ENCODE data around the gene SYCP2L.
"Not testable (repeated sequence)": the region's sequence is repeated elsewhere in the genome, so short reads cannot be mapped to it uniquely, and the experiment has no call there.

SYCP2L gene

DNA sequence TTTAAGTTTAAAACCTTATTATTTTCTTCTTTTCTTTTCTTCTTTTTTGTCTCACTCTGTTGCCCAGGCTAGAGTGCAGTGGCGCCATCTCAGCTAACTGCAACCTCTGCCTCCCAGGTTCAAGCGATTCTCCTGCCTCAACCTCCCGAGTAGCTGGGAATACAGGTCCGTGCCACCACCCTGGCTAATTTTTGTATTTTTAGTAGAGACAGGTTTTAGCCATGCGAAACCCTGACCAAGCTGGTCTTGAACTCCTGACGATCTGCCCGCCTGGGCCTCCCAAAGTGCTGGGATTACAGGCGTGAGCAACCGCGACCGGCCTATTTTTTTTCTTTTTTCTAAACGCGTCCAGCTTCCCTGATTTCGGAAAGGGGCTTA lies 4.6 kb upstream of the SYCP2L start:
- not testable (repeated sequence) for DNase-seq

DNA sequence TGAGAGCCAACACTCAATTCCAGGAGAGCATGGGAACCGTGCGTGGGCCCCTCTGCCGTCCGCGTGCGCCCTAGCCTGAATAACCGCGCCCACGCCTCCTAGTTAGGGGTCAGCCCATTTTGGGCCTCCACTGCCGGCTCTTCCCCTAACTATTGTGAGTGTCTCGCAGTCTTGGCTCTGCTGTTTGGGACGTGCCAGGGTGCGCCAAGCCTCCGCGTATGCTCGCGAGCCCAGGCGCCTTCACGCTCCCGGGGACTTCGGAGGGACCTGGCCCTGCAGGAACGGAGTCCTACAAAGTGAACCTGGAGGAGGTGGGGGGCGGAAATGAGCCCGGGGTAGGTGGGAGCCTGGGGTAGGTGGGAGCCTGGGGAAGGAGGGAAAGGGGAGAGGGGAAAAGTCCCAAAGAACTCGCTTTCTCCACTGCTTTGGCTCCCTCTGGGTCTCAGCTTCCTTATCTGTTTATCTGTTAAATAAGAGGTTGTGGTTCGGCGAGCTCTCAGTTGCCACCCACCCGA lies 4.1 kb upstream of the SYCP2L start:
- DNase-seq, result no peak

DNA sequence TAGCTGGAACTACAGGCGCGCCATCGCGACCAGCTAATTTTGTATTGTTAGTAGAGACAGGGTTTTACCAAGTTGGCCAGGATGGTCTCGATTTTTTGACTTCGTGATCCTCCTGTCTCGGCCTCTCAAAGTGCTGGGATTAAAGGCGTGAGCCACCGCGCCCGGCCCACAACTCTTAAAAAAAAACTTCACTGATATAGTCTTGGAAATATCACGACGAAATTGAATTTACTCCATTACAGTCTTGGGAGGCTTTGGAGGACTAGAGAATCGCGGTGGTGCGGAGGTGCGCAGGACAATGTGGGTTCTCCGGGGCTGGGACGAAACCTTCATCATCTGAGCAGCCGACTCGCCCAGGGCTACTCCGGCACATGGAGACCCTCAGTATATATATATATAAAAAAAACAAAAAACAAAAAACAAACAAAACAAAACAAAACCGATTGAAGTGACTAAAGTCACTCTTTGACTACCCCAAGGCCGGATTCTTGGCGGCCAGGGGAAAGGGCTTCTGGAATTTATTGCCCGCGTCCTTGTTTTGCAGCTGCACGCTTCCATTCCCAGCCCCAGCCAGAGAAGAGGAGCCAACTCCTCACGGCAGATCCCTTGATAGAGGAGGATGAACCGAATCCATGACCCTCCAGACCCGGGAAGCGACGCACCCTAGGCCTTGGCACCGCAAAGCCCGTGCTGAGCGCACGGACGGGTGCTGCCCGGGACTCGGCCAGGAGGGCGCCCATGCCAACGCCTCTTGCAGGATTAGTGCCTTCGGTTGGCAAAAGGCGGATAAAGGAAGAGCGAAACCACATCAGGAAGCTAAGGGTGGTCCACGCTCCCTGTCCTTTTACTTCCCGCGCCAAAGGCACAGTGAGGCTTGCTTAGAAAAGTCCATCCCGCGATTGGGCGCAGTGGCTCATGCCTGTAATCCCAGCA lies 3.3 kb upstream of the SYCP2L start:
- no peak for DNase-seq

DNA sequence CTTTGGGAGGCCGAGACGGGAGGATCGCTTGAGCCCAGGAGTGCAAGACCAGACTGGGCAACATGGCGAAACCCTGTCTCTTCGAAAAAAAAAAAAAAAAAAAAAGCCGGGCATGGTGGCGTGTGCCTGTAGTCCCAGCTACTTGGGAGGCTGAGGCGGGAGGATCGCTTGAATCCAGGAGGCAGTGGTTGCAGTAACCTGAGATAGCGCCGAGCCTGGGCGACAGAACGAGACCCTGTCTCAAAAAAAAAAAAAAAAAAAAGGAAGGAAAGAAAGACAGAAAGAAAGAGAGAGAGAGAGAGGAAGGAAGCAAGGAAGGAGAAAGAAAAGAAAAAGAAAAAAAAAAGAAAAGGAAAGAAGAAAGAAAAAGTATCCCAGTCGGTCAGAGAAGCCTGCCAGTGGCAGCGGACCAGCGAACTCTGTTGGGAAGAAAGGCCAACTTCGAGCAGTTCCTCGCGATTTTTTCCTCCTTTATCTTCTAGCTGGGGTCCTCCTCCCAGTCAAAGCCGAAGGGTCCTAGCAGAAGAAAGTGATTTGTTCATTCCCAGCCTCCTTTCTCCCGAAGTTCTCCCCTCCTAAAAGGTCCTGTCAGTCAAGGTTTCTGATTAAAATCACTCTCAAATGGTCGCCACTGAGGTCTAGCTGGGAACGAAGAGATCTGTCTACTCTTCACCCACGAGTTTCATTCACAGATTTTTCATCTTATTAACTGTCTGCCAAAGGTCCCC lies 2.4 kb upstream of the SYCP2L start:
- DNase-seq, result no peak

DNA sequence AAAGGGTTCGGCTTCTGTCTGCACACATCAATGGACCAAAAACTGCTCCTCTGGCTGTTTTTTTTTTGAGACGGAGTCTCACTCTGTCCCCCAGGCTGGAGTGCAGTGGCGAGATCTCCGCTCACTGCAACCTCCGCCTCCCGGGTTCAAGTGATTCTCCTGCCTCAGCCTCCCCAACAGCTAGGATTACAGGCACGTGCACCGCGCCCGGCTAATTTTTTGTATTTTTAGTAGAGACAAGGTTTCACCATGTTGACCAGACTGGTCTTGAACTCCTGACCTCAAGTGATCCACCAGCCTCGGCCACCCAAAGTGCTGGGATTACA lies 524 bp upstream of the SYCP2L start:
- not testable (repeated sequence) for DNase-seq

DNA sequence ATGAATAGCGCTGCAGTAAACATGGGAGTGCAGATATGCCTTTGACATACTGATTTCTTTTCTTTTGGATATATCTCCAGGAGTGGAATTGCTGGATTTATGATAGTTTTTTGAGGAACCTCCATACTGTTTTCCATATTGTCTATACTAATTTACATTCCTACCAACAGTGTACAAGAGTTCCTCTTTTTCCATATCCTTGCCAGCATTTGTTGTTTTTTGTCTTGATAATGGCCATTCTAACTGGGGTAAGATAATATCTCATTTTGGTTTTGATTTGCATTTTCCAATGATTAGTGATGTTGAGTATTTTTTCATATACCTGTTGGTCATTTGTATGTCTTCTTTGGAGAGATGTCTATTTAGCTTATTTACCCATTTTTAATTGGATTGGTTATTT lies 3.3 kb downstream of the SYCP2L start:
- no peak for DNase-seq

DNA sequence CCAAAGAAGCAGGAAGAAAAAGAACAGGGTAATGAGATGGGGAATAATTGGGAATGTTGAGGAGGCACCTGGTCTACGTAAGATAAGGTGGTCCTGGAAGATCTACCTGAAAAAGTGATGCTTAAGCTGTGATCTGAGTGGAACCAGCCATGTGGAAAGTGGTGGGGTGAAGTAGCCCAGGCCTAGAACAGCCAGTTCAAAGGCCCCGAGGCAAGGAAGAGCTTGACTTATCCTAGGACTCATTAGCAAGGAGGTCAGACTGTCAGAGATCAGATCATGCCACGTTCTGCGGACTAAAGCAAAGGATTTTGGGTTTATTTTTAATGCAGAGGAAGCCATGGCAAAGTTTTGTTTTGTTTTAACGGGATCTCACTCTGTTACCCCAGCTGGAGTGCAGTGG lies 5.1 kb downstream of the SYCP2L start:
- no peak for DNase-seq

DNA sequence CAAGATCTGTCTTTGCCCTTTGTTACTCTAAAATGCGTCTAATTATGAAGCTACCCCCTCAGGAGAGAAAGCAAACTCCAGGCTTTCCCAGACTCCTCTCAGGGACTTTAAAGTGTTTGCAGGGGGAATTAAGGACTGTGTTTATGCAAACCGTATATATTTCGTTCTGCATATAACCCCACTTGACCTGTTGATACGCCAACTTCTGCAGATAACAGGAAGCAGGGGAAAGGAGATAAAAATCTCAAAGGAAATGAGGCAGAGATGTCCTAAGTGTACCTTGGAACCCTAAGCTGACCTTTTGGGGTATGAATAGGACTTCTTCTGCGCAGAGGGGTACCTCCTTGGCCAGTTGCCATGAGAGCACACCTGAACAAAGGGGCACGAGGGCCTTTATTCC lies 8.1 kb downstream of the SYCP2L start:
- DNase-seq, result no peak

DNA sequence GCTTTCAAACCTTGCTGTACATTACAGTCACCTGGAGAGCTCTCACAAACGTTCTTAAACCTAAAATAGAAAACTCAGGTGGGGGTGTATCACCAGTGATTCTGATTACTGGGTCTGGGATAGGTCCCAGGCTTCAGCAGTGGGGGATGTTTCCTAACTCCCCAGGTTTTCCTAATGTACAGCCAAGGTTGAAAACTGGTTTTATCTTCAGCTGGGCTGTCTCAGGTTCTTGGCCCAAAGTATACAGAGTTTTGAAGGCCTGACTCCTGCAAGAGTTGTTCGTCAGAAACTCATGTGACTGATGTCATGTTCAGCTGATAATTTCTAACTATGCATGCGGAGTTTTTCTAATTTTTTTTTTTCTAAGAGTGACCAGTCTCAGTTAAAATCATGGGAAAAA lies 9.8 kb downstream of the SYCP2L start:
- no peak for DNase-seq

DNA sequence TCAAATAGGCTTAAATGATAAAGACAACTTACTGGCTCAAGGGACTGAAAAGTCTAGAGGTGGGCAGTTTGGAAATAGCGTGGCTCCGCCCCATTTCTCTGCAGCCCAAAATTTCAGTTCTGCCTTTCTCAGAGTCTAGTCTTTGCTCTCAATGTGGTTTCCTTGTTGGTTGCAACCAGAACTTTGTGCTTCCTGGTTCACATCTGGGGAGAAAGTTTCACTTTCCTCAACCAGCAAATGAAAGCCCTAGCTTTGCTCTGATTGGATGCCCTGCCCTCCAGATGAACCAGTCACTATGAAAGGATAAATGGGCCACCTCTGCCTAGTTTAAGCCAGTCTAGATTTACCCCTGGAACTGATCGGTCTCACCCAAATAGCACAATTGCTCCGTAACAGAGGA lies 14.9 kb downstream of the SYCP2L start:
- no peak for DNase-seq

DNA sequence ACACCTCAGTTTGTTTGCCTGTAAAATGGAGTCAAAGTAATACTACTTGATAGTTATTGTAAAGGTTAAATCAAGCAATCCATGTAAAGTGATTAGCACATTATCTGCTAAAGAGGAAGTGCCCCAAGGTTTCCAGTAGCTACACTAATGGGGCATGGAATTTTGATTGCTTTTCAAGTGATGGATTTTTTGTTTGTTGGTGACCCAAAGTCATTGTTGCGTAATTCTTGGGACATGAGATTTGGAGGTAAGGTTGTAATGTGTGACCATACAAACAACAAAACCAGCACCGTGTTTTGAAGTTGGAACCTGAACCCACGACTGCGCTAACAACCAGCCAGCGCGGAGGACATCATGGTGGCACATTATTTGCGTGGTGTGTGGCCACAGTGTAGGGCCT lies 17.2 kb downstream of the SYCP2L start:
- DNase-seq, result no peak

DNA sequence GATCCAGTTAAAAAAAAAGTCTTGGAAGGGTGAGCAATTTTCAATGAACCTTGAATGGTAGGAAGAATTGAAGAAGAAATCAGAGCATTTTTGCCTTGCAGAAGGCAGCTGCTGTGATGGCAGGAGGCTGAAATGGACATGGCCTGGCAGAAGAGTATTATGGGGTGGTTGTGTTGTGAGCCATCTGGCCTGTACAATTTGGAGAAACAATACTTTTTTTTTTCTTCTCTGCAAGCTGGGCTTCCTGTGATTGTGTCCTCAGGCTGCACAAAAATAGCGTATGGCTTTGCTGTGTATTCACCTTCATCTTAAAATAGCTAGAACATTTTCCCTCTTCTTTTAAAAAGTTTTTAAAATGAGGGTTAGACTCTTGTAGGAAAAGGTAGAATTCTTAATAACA lies 21.4 kb downstream of the SYCP2L start:
- no peak for DNase-seq

DNA sequence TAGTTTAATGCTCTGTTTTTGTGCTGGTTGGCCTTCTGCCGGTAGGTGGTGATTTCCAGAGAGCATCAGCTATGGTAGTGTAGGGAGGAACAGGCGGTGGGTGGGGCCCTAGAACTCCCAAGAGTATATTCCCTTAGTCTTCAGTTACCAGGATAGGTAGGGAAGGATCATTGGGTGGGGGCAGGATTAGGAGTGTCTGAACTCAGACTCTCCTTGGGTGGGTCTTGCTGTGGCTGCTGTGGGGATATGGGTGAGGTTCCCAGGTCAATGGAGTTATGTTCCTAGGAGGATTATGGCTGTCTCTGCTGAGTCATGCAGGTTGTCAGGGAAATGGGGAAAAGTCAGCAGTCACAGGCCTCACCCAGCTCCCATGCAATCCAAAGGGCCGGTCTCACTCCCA lies 32.7 kb downstream of the SYCP2L start:
- not testable (repeated sequence) for DNase-seq

DNA sequence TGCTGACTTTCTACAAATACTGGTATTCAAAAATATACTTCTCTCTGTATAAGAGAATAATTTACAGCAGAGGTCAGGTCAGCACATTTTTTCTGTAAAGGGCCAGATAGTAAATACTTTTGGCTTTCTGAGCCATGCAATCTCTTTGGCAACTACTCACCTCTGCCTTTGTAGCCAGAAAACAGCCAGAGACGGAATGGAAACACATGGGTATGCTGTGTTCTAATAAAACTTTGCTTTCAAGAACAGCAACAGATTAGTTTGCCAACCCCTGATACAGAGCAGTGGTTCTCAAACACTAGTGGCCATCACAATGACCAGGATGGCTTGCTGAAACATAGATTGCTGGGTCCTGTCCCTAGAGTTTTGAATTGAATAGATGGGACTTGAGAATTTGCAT lies 46.3 kb downstream of the SYCP2L start:
- DNase-seq, result no peak

DNA sequence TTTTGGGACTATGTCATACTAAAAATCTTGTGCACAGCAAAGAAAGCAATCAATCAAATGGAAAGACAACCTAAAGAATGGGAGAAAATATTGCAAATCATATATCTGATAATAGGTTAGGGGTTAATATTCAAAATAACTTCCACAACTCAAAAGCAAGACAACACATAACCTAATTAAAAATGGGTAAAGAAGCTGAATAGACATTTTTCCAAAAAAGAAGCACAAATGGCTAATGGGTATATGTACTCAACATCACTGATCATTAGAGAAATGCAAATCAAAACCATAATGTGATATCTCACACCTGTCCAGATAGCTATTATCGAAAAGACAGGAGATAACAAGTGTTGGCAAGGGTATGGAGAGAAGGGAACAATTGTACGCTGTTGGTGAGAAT lies 53.0 kb downstream of the SYCP2L start:
- DNase-seq, result no peak

DNA sequence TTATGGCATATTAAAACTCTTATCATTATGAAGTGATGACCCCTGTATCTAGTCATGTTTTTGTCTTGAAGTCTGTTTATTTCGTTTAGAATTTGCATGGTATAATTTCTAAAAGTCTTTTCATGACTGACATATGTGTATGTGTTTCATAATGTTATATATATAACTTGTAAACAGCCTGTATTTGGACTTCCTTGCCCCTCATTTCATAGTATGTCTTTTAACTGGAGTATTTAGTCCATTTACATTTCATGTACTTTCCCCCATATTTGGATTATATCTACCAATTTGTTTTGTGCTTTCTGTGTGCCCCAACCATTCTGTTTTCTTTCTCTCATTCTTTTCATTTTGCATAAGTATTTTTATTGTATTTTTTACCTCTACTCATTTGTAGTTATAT lies 59.0 kb downstream of the SYCP2L start:
- DNase-seq, result no peak

DNA sequence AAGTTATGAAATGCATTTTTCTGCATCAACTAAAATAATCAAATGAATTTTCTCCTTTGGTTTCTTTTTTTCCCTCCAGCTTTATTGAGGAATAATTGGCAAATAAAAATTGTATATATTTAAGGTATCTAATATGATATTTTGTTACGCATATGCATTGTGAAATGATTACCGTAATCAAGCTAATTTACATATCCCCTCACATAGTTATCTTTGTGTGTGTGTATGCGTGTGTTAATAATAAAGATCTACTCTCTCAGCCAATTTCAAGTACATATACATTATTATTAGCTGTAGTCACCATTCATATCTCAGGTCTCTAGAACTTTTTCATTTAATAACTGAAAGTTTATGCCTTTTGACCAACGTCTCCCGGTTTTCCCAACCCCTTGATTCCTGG lies 61.1 kb downstream of the SYCP2L start:
- no peak for DNase-seq

DNA sequence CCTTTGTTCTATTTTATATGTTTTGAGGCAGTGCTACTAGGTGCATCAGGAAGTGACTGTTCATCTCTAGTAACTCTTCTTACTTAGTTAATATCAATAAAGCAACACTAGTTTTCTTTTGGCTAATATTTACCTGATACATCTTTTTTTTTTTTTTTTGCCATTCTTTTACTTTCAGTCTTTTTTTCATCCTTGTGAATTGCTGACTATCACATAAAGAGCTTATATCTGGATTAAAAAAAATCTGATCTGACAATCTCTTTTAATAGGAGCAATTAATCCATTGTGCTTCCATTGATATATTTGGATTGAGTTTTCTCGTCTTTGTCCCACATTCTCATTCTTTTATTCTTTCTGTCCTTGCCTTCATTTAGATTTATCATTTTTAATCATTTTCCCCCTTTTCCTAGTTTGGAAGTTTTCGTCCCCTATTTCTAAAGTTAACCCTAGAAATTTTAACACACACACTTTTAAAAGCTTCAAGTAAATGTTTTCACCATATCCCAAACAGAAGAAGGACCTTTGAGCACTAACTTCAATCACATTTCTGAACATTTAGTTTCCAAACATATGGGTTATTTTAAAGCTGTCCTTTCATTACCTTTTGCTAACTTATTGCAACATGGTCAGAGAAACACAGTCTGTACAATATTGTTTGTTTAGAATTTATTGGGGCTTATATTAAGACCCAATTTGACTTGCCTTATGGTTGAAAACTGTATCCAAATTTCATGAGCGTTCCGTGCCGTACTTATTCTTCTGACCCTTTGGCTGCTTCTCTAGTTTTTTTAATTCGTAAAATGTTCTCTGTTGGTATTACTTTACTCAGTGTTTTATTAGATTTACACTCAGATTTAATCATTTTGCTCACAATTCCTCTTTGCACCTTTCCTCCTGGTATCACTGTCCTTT lies 63.0 kb downstream of the SYCP2L start:
- no peak for DNase-seq

DNA sequence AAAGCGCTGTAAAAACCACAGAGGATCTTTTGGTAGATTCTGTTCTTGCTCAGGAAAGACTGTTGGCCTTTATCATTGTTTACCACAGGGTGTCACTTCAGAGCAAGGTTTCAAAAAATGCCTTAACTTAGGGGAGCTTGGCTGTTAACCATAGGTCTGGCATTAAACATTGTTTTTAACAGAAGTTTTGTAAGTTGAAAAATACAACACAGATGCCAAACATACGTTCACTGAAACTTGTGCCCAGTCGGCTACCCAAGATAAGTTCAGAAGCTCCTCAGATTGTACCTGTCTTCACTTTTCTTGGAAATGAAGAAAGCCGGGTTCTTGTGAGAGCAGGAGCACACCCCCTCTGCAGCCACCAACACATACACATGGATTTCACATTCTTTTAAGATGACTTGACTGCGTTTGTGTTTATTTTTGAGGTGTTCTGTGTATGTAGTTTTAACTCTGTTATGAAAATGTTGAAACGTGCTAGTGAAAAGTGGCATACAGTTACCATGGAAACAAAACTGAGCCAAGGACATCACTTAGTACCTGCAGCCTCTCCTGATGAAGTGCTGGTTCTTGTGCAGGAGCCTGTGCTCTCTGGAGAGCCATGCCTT lies 64.9 kb downstream of the SYCP2L start:
- DNase-seq, result no peak

DNA sequence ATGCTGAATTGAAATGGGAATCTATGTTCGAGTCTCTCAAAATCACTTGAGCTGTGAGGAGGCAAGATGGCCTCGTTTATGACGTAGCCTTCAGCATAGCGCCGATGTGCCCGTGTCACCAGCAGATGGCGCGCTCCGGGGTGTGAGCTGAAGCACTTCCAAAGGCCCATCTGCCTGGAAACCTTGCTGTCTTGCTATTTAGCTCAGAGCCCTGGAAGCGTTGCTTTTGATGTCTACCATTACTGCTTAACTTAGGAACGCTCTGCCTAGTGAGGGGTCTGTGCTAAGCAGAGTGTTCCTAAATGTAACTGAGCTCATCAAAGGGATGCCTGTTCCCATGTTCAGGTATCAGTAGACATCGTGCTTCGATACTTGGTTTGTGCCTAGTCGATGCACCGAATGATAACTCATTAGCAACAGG lies 67.7 kb downstream of the SYCP2L start:
- DNase-seq, result peak; percentile 48

DNA sequence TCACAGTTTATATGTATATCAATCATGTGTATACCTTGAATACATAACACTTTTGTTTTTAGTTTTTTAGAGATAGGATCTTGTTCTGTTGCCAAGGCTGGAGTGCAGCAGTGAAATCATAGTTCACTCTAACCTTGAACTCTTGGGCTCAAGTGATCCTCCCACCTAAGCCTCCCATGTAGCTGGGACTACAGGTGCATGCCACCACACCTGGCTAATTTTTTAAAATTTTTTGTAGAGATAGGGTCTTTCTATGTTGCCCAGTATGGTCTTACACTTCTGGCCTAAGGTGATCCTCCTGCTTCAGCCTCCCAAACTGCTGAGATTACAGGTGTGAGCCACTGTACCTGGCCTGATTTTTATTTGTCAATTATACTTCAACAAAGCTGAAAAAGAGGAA lies 69.9 kb downstream of the SYCP2L start:
- no peak for DNase-seq

DNA sequence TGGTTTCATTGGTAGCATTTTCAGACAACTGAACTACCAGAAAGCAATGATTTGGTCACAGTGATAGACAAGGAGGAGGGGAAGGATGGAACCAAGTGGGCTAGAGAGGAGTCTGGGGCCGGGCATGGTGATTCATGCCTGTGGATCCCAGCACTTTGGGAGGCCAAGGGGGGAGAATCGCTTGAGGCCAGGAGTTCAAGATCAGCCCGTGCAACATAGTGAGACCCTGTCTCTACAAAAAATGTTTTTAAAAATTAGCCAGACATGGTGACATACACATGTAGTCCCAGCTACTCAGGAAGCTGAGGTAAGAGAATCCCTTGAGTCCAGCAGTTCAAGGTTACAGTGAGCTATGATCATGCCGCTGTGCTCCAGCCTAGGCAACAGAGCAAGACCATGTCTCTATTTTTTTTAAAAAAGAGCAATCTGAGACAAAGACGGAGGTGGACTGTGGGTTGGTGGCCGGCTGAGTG lies 70.6 kb downstream of the SYCP2L start:
- no peak for DNase-seq

DNA sequence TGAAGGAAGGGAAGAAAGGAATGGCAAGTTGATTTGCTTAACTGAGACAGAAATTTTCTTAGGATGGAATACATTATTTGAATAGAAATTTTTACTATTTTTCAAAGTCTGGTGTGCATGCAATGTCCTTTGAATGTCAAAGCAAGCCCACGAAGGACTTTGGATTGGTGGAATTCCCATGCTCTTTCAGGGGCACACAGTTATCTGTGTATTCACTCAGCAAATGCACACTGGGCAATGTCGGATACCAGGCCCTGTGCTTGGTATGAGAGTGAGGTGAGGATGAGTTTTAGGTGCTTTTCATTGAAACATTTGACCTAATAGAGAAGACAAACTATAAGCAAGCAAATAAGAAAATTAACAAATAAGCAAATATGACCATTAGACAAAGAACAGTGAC lies 73.3 kb downstream of the SYCP2L start:
- DNase-seq, result no peak

Data from NCI-H2171 (cell line).